Endothelial cell (in vitro differentiated cells): ENCODE data around the gene KIF1B. TPM values are rescaled to one million over a fixed set of nuclear protein-coding genes. Genes with fewer than 3 reads are reported as not detected.
A peak's percentile ranks its signal among the peaks of the same experiment; 100 is the strongest.
"Not testable (repeated sequence)": the region's sequence is repeated elsewhere in the genome, so short reads cannot be mapped to it uniquely, and the experiment has no call there.

Source experiments
- DNase-seq: peaks from one replicate; pipeline ENCODE4 v3.0.0; 2021; ENCODE audit warnings: low spot score
- H3K27ac Mint-ChIP-seq: one replicate; pipeline ENCODE4 v1.8.0; 2021; ENCODE audit warnings: mixed read lengths, inconsistent platforms; ENCODE audit not compliant: unreplicated experiment
- H3K27me3 Mint-ChIP-seq: one replicate; pipeline ENCODE4 v1.8.0; 2021; ENCODE audit warnings: mild to moderate bottlenecking, moderate library complexity, mixed read lengths, inconsistent platforms; ENCODE audit not compliant: unreplicated experiment
- H3K36me3 Mint-ChIP-seq: one replicate; pipeline ENCODE4 v1.8.0; 2021; ENCODE audit warnings: mild to moderate bottlenecking, low read depth, mixed read lengths, inconsistent platforms; ENCODE audit not compliant: unreplicated experiment
- H3K4me1 Mint-ChIP-seq: one replicate; pipeline ENCODE4 v1.8.0; 2021; ENCODE audit warnings: mild to moderate bottlenecking, mixed read lengths, inconsistent platforms; ENCODE audit not compliant: unreplicated experiment
- H3K4me3 Mint-ChIP-seq: one replicate; pipeline ENCODE4 v1.8.0; 2021; ENCODE audit warnings: mild to moderate bottlenecking, mixed read lengths, inconsistent platforms; ENCODE audit not compliant: unreplicated experiment
- H3K9me3 Mint-ChIP-seq: one replicate; pipeline ENCODE4 v1.8.0; 2021; ENCODE audit warnings: mixed read lengths, inconsistent platforms; ENCODE audit not compliant: unreplicated experiment
- CTCF ChIP-seq: fragments of 200-600 bp; sonication (generic); IDR thresholded peaks from one replicate; pipeline ENCODE4 v1.5.0; 2021; ENCODE audit warnings: antibody characterized with exemption; ENCODE audit not compliant: unreplicated experiment
- total RNA-seq: library from RNA; stranded (reverse); fragmentation: NEBNext Ultra II Directional; extraction: Animal tissue kit (Norgen Biotek cat#: 25700); gene quantifications from one replicate; pipeline ENCODE4 v1.2.1, GENCODE V29; 2021; ENCODE audit not compliant: unreplicated experiment

KIF1B gene
- total RNA-seq, 1 donor from 2014 or later, result 111 TPM

- H3K9me3 Mint-ChIP-seq, result no peaks in the 10 kb centered on the region
- no peak for DNase-seq
- no peak for TF ChIP-seq CTCF
- peaks cover 44% of the 10 kb centered on the region for H3K4me1 Mint-ChIP-seq
- H3K27me3 Mint-ChIP-seq, result peaks cover 5% of the 10 kb centered on the region
- peak overlapping the region; percentile 97 for H3K27ac Mint-ChIP-seq
- H3K36me3 Mint-ChIP-seq, result peaks cover 6% of the 10 kb centered on the region
- peak overlapping the region; percentile 98 for H3K4me3 Mint-ChIP-seq
Observed at GRCh38 chr1:10212476-10212875, 2.1 kb downstream of the KIF1B start.

GRCh38 chr1:10213186-10213705 is 2.9 kb downstream of the KIF1B start:
- H3K27ac Mint-ChIP-seq, result peak overlapping the region; percentile 88
- H3K36me3 Mint-ChIP-seq, result peaks cover 8% of the 10 kb centered on the region
- no peak for TF ChIP-seq CTCF
- no peaks in the 10 kb centered on the region for H3K9me3 Mint-ChIP-seq
- peaks cover 5% of the 10 kb centered on the region for H3K27me3 Mint-ChIP-seq
- peaks cover 50% of the 10 kb centered on the region for H3K4me1 Mint-ChIP-seq
- H3K4me3 Mint-ChIP-seq, result peak overlapping the region; percentile 83
- DNase-seq, result no peak

- H3K9me3 Mint-ChIP-seq, result no peaks in the 10 kb centered on the region
- no peak for DNase-seq
- H3K4me1 Mint-ChIP-seq, result peaks cover 44% of the 10 kb centered on the region
- no peak overlapping the region for H3K27ac Mint-ChIP-seq
- peaks cover 8% of the 10 kb centered on the region for H3K36me3 Mint-ChIP-seq
- peak overlapping the region; percentile 27 for H3K4me3 Mint-ChIP-seq
- TF ChIP-seq CTCF, result no peak
- peaks cover 5% of the 10 kb centered on the region for H3K27me3 Mint-ChIP-seq
Observed at GRCh38 chr1:10216090-10216749, 5.8 kb downstream of the KIF1B start.

- Mint-ChIP-seq H3K4me3 (no peak overlapping the region), H3K27me3 (peaks cover 3% of the 10 kb centered on the region), H3K27ac (peak overlapping the region; percentile 64), H3K4me1 (peaks cover 33% of the 10 kb centered on the region), H3K9me3 (no peaks in the 10 kb centered on the region), H3K36me3 (peaks cover 2% of the 10 kb centered on the region)
- no peak for DNase-seq
- no peak for TF ChIP-seq CTCF
Observed at GRCh38 chr1:10217748-10218441, 7.5 kb downstream of the KIF1B start.

- Mint-ChIP-seq H3K27ac (no peak overlapping the region), H3K4me1 (peaks cover 21% of the 10 kb centered on the region), H3K36me3 (peaks cover 2% of the 10 kb centered on the region), H3K9me3 (no peaks in the 10 kb centered on the region), H3K27me3 (no peaks in the 10 kb centered on the region), H3K4me3 (no peak overlapping the region)
- no peak for TF ChIP-seq CTCF
- DNase-seq, result no peak
Observed at GRCh38 chr1:10220200-10220599, 9.8 kb downstream of the KIF1B start.

GRCh38 chr1:10220657-10221056 is 10.3 kb downstream of the KIF1B start:
- H3K36me3 Mint-ChIP-seq, H3K4me3 Mint-ChIP-seq, H3K27ac Mint-ChIP-seq, H3K9me3 Mint-ChIP-seq, DNase-seq, H3K27me3 Mint-ChIP-seq: not testable (repeated sequence)
- peaks cover 18% of the 10 kb centered on the region for H3K4me1 Mint-ChIP-seq
